Measurements from ENCODE around the gene EPS8L2.

EPS8L2 gene

GRCh38 chr11:763073-763463 is 57.0 kb downstream of the EPS8L2 start:
- no peak for DNase-seq

- DNase-seq: no peak
These were observed 57.7 kb downstream of the EPS8L2 start for GRCh38 chr11:763549-764321.

- DNase-seq: no peak
These were observed 58.4 kb downstream of the EPS8L2 start for GRCh38 chr11:764322-765024.

GRCh38 chr11:765025-765801 is 59.2 kb downstream of the EPS8L2 start:
- peak; percentile 63 for DNase-seq

GRCh38 chr11:765802-766091 is 59.7 kb downstream of the EPS8L2 start:
- no peak for DNase-seq

- DNase-seq: no peak
These were observed 60.3 kb downstream of the EPS8L2 start for GRCh38 chr11:766106-766935.

- no peak for DNase-seq
These were observed 60.8 kb downstream of the EPS8L2 start for GRCh38 chr11:766936-767210.

GRCh38 chr11:767238-767637 is 61.2 kb downstream of the EPS8L2 start:
- no peak for DNase-seq

- no peak for DNase-seq
These were observed 64.0 kb downstream of the EPS8L2 start for GRCh38 chr11:769887-770641.

GRCh38 chr11:770642-771616 is 64.9 kb downstream of the EPS8L2 start:
- DNase-seq: no peak

- DNase-seq: no peak
These were observed 65.7 kb downstream of the EPS8L2 start for GRCh38 chr11:771617-772204.

GRCh38 chr11:772429-773390 is 66.7 kb downstream of the EPS8L2 start:
- no peak for DNase-seq

GRCh38 chr11:773425-773824 is 67.4 kb downstream of the EPS8L2 start:
- DNase-seq: no peak

GRCh38 chr11:773830-774229 is 67.8 kb downstream of the EPS8L2 start:
- DNase-seq: no peak

- no peak for DNase-seq
These were observed 69.0 kb downstream of the EPS8L2 start for GRCh38 chr11:774873-775592.

- no peak for DNase-seq
These were observed 70.2 kb downstream of the EPS8L2 start for GRCh38 chr11:776263-776560.

GRCh38 chr11:776561-777287 is 70.7 kb downstream of the EPS8L2 start:
- no peak for DNase-seq
